GM21381 (cell line): ENCODE data around the gene GNA15.
"Not testable (repeated sequence)": the region's sequence is repeated elsewhere in the genome, so short reads cannot be mapped to it uniquely, and the experiment has no call there.

Source experiments
- ATAC-seq: cut with Tn5 transposase; IDR thresholded peaks from one replicate; pipeline ENCODE4 v1.9.1; 2021; ENCODE audit warnings: mild to moderate bottlenecking, moderate library complexity; ENCODE audit not compliant: unreplicated experiment

Gene GNA15

GRCh38 chr19:3149089-3149488, 13.3 kb downstream of the GNA15 start:
- ATAC-seq = no peak

GRCh38 chr19:3149526-3150505, 14.0 kb downstream of the GNA15 start:
- no peak for ATAC-seq

GRCh38 chr19:3150739-3151329, 15.0 kb downstream of the GNA15 start:
- ATAC-seq = no peak

GRCh38 chr19:3151563-3152418, 16.0 kb downstream of the GNA15 start:
- no peak for ATAC-seq

- ATAC-seq = no peak
Measured at GRCh38 chr19:3152419-3152780, 16.6 kb downstream of the GNA15 start.

GRCh38 chr19:3153286-3154230, 17.7 kb downstream of the GNA15 start:
- ATAC-seq = no peak

- ATAC-seq = not testable (repeated sequence)
Measured at GRCh38 chr19:3154447-3154846, 18.6 kb downstream of the GNA15 start.

GRCh38 chr19:3154957-3155736, 19.3 kb downstream of the GNA15 start:
- peak; percentile 81 for ATAC-seq

GRCh38 chr19:3157096-3157845, 21.4 kb downstream of the GNA15 start:
- ATAC-seq = no peak

GRCh38 chr19:3159565-3159964, 23.7 kb downstream of the GNA15 start:
- ATAC-seq = no peak

GRCh38 chr19:3160219-3160618, 24.4 kb downstream of the GNA15 start:
- no peak for ATAC-seq

GRCh38 chr19:3161453-3161852, 25.6 kb downstream of the GNA15 start:
- ATAC-seq = no peak

- ATAC-seq = no peak
Measured at GRCh38 chr19:3162418-3163229, 26.8 kb downstream of the GNA15 start.

- ATAC-seq = no peak
Measured at GRCh38 chr19:3163230-3163886, 27.5 kb downstream of the GNA15 start.

GRCh38 chr19:3163943-3164342, 28.1 kb downstream of the GNA15 start:
- no peak for ATAC-seq

- no peak for ATAC-seq
Measured at GRCh38 chr19:3167533-3168272, 31.9 kb downstream of the GNA15 start.
